T-helper 1 cell treated with Interleukin-12 subunit alpha and Interleukin-12 subunit beta and Interleukin-4 antibody, amounts not matched to agents 30 ng/mL and 1 ng/mL, for 36 hours (primary cell): ENCODE data around the gene TCEA2. TPM values are rescaled to one million over a fixed set of nuclear protein-coding genes. Genes with fewer than 3 reads are reported as not detected.

Experiments used
- intact Hi-C: fragments of 100-400 bp; cut with micrococcal nuclease; formaldehyde crosslinking; loops from one replicate; pipeline ENCODE4 v1.15.1; 2024
- total RNA-seq: library from RNA; stranded (reverse); gene quantifications from 2 replicates; pipeline ENCODE4 v1.2.3, GENCODE V29; 2022

TCEA2 gene
- total RNA-seq, 1 donor from 2014 or later: 47.4 TPM

GRCh38 chr20:64035066-64035932 lies 27.7 kb upstream of the TCEA2 start:
- intact Hi-C loops: loop anchor here (1.0 kb wide), 2 partner anchors 24 to 79 kb away; partner anchors contain the start of gene UCKL1

- intact Hi-C loops: loop anchor here (1.0 to 2.0 kb wide), 3 partner anchors 25 to 80 kb away; partner anchors contain the start of genes RGS19 and UCKL1
Observed at GRCh38 chr20:64035933-64036345, 27.1 kb upstream of the TCEA2 start, which contains the start of gene C20orf204. Gene C20orf204 (plus strand): TSS chr20:64036182. CDS start chr20:64036324, 142 bp downstream.

GRCh38 chr20:64036346-64037198 lies 26.4 kb upstream of the TCEA2 start:
- intact Hi-C loops: loop anchor here (2.0 kb wide), 1 partner anchor 42 kb away; the partner anchor contains the start of gene RGS19

- intact Hi-C loops: loop anchor here (2.0 kb wide), 1 partner anchor 42 kb away; the partner anchor contains the start of gene RGS19
Observed at GRCh38 chr20:64037199-64037497, 25.9 kb upstream of the TCEA2 start.

DNA sequence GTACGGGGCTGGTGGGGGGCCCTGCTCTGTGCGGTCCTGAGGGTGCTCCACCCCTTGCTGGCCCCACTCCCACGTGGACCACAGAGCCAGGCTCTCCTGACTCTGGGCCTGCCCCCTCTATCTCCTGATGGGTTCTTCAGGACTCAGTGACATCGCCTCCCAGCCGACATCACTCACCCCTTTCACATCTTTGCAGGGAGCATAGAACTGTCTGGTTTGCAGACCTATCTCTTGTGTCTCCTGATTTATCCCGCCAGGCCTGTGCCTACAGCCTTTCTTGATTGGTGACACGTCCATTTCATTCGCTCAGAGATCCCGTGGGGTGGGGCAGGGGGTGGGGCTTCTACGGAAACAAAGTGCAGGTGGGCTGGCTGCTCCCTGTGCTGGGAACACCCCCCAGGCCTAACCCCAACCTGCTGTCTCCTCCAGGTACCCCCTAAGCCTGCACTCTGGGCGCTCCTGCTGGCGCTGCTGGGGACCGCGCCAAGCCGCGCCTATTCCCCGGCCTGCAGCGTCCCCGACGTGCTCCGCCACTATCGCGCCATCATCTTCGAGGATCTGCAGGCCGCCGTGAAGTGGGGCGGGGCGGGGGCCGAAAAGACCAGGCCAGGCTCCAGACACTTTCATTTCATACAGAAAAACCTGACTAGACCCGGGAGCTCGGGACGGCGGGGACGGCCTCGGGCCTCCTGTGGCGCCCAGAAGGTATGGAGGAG lies 25.3 kb upstream of the TCEA2 start:
- intact Hi-C loops: loop anchor here (1.0 to 2.0 kb wide), 4 partner anchors 26 to 499 kb away; partner anchors contain the start of genes PRPF6, RGS19 and TCEA2

DNA sequence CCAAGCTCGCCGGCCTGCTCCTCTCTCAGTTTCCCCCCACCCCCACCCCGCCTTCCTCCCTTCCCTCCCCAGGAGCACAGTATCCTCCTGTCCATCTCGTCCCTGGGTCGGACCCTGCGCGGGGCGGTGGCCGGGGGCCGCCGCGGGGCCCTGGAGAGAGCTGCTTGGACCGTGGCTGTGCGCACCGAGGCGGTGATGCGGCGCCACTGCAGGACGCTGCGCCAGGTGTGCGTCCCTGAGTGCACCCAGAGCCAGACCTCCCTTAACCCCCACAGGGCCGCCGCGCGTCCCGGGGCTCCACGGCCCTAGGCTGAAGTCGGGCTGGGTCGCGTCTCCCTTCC lies 24.8 kb upstream of the TCEA2 start:
- intact Hi-C loops: loop anchor here (1.0 to 2.0 kb wide), 3 partner anchors 25 to 499 kb away; partner anchors contain the start of genes PRPF6 and TCEA2

GRCh38 chr20:64038565-64039292 lies 24.3 kb upstream of the TCEA2 start:
- intact Hi-C loops: loop anchor here (1.0 to 2.0 kb wide), 6 partner anchors 11 to 500 kb away; partner anchors contain the start of genes PRPF6, SOX18 and TCEA2

DNA sequence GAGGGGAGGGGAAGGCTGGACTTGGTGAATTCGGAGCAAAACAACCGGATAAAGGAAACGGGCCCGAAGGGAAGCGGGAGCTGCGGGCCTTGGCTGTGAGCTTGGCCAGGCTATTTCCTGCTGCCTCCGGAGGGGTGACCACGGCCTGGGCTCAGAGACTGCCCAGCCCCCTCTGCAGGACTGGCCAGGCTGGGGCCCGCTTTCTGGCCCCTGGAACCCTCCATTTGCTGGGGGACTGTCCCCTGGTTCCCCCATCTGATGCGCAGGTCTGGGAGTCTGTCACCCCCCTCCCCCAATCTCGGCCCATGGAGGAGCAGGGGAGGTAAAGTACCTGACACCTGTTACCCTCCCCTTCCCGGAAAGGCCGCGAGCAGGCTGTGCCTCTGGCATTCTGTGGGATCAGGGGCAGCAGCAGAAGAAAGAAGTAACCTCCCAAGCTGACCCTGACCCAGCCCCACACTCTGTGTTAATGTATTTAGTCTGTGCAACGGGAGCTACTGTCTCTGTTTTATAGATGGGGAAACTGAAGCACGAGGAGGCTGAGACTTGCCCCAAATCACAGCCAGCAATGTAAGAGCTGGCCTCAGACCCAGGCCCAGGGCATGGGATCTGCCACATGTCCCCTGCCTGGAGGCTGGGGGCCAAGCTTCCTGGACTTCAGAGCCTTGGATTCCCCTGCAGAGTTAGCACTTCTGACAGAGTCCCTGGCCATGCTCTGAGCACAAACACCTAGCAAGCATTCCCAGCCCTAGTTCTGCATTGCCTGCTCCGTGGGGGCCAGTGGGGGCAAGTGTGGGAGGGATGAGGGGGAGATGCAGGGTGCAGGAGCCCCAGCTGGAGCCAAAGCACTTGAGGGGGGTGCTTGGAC lies 23.5 kb upstream of the TCEA2 start:
- intact Hi-C loops: loop anchor here (1.0 to 2.0 kb wide), 4 partner anchors 10 to 501 kb away; partner anchors contain the start of gene SOX18

DNA sequence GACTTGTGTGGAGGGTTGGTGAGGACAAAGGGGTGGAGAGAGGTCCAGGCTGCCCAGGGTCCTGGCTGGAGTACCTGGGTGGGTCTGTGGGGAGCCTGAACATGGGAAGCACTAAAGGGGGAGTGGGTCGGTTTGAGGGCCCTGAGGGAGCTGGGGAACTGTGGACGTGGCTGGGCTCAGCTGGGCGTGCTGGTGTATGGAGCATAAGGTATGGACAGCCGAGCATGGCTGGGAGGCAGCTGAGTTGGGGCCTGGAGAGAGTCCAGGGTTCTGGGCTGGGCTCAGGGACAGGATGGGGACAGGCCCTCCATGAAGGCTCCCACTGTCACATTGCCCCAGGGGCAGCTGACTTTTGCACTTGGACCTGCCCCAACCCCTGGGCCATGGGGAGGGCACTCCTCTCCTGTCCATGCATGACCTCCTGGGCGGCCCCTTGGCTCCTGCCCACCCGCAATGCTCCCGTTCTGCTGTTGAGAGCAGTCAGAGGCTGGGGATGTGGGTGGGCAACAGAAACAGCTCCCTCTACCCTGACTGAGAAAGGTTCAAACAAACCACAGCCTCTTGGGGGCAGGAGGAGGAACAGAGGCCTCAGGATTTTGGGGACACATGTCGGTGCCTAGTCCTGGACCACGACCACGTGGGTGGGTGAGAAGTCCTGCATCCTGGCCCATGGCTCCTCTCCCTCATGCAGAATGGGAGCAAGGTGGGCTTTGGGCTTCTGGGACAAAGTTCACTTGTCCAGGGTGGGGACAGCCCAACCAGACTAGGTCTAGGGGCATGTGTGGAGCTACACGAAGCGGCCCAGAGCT lies 22.6 kb upstream of the TCEA2 start:
- intact Hi-C loops: no loop called here

- intact Hi-C loops: no loop called here
Observed at GRCh38 chr20:64041040-64041780, 21.8 kb upstream of the TCEA2 start.

DNA sequence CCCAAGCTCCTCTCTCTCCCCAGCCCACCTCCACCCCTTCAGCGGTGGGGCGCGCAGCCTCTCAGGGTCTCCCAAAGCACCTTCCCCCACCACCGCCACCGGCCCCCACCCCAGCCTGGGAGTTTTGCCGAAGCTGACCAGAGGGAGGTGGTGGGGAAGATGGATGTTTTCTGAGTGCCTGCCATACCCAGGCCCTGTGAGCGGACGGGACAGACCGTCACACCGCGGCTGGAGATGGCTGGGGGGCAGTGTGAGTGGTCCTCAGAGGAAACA lies 21.3 kb upstream of the TCEA2 start:
- intact Hi-C loops: no loop called here

DNA sequence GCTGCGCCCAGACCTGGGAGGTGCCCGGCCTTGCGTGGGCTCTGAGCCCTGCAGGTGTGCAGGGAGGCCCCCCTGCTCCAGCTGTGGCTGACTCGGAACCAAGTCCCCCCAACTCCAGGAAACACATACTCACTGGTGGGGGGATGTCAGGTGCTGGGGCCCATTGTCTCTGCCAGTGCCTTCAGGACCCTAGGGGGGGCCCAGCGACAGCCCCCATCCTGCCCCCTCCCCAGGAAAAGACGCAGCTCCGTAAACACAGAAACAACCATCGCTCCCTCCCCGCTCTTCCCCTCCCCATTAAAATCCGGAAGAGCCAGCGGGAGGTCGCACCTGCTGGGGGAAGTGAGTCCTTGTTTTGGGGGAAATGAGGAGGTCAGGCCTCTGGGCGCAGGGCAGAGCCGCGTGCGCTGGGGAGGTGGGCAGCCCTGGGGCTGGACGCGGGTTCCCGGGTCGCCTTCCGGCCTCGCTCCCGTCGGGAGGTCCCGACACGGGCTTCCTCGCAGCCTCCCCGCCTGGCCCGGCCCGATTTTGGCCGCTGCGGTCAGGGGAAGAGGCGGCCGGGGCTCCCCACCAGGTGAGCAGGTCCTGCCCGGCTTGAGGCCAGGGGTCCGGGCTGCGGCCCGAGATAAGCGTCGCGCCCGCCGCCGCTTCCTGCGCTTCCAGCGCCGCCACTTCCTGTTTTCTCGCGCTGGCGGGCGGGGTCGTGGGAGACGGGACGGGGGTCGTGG lies 20.8 kb upstream of the TCEA2 start:
- intact Hi-C loops: no loop called here

DNA sequence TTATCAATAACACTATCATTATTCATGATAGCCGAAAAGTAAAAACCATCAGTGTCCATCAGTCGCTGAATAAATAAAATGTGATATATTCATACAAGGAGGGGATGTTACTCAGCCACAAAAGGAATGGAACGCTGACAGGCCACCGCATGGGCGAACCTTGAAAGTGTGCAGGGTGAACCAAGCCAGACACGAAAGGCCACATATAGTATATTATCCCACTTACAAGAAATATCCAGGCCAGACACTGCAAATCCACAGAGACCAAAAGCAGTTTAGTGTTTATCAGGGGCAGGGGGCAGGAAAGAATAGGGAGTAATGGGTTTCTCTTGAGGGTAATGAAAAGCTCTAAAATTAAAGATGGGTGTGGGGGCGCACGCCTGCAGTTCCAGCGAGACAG lies 19.2 kb upstream of the TCEA2 start:
- intact Hi-C loops: no loop called here

DNA sequence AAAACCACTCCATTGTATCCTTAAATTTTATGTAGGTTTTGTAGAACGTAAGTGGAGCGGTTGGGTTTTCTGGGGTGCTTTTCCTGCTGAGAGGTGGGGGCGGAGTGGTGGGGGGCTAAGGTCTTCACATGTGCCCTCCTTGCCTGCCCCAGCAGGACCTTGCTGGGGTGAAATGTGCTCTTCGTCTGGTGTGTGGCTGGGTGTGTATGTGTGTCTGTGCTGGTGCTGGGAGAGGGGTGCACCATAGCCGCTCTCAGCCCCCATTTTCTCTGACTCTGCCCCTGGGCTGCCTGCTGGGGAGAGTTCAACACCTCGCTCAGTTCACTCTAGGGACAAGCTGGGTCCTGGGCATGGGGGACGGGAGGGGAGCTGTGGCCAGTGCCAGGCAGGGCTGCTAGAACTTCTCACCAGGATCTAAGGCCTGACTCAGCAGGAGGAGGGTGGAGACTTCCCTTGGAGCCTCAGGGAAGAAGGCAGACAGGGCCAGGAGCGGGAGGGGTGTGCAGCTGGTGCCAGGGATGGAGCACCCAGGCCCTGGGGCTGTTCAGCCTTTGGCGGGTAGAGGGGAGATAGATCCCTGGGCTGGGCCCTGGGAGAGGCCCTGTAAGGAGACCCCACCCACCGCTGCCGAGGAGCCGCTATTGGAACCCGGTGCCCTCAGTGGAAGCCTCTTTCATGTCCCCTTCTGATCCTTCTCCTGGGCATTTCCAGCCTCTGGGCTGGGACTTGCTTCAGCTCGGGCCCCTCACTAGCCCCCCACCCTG lies 18.3 kb upstream of the TCEA2 start:
- intact Hi-C loops: no loop called here

DNA sequence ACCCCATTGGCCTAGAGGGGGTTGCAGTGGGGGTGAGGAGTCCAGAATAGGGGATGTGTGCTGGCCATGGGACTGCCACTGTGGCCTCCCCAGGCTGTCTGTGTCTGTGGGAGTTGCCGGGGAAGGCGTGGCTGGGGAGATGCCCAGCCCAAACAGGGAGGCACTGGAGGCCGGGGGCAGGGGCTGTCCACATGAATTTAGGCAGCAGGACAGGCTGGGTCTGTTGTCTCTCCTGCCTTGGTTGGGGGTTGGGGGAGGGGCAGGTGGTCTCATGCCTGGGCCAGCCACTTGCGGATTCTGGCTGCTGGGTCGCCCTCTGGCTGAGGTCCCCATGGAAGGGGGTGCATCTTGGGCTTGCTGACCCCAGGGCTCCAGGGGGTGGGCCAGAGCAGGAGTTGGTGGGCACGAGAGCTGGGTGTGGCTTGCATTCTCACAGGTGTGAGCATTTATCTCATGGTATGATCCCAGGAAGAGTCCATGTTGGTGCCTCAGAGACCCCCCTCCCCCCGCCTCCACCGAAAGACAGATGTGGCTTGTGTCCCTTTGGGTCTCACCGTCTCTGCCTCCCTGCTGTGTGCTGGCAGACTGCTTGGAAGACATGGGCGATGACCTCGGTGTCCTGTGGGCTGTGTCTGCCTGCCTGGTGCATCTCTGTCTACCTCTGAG lies 17.5 kb upstream of the TCEA2 start:
- intact Hi-C loops: no loop called here

DNA sequence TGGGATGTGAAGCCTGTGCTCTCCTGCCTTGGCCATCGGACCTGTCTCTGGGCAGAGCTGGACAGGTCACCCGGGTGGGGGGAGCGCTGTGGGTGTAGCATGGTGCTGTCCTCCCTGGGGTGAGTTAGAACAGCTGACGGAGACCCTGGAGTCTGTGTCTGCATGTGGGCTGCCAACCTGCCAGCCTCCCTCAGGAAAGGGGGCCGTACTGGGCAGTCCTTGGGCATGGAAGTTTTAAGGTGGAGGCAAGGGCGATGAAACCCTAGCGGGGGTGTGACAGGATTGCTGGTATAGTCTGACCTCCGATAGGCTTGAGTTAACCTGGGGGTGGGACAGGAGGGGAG lies 16.0 kb upstream of the TCEA2 start:
- intact Hi-C loops: no loop called here
